ENCODE measurements around the gene FRG2C. TPM values are rescaled to one million over a fixed set of nuclear protein-coding genes. Genes with fewer than 3 reads are reported as not detected.

FRG2C gene
- total RNA-seq (2022; extraction: Qiagen RNA extraction; ENCODE audit: low read depth): not detected in 5 replicates

GRCh38 chr3:75664028-75664427, at the start of gene FRG2C:
FRG2C (plus strand) TSS chr3:75664328; CDS start chr3:75664380, 52 bp downstream.

Other genes with a start within 250 kb of the FRG2C start
- gene ZNF717, start 121.2 kb downstream of the FRG2C start, total RNA-seq (2022; extraction: Qiagen RNA extraction; ENCODE audit: low read depth): 2.6 to 3.2 TPM (median 2.8 TPM) in 5 replicates

All from A549 treated with DMSO at 1 μM for 4 hours (cell line).